MM.1S (cell line): ENCODE measurements around the gene CSNK1G3.

Experiments used
- DNase-seq: peaks from one replicate; pipeline ENCODE4 v3.0.0-alpha.2; 2015
- H2AFZ ChIP-seq: fragments of 300-600 bp; sonication (generic); 2 replicates; pipeline ENCODE4 v1.6.0; 2016; ENCODE audit warnings: antibody characterized with exemption, low read length
- H3F3A ChIP-seq: fragments of 300-600 bp; sonication (generic); 2 replicates; pipeline ENCODE4 v1.6.1; 2016; ENCODE audit warnings: mild to moderate bottlenecking, antibody characterized with exemption, low read length, moderate library complexity, mixed read lengths; ENCODE audit not compliant: insufficient read depth
- H3K27ac ChIP-seq: fragments of 300-600 bp; sonication (generic); 2 replicates; pipeline ENCODE4 v1.5.1; 2016; ENCODE audit warnings: mild to moderate bottlenecking, low read length
- H3K27me3 ChIP-seq: fragments of 300-600 bp; sonication (generic); replicated peaks from 2 replicates; pipeline ENCODE4 v1.6.0; 2016; ENCODE audit warnings: low read length; ENCODE audit not compliant: insufficient read depth
- H3K36me3 ChIP-seq: fragments of 300-600 bp; sonication (generic); replicated peaks from 2 replicates; pipeline ENCODE4 v1.6.1; 2016; ENCODE audit warnings: mild to moderate bottlenecking, low read length, mixed read lengths; ENCODE audit not compliant: insufficient read depth
- H3K4me1 ChIP-seq: fragments of 300-600 bp; sonication (generic); 2 replicates; pipeline ENCODE4 v1.6.1; 2016; ENCODE audit warnings: low read length, mixed read lengths
- H3K4me2 ChIP-seq: fragments of 300-600 bp; sonication (generic); 2 replicates; pipeline ENCODE4 v1.6.0; 2016; ENCODE audit warnings: low read depth, low read length
- H3K4me3 ChIP-seq: fragments of 300-600 bp; sonication (generic); 2 replicates; pipeline ENCODE4 v1.5.1; 2016; ENCODE audit warnings: low read length, mixed read lengths
- H3K79me2 ChIP-seq: fragments of 300-600 bp; sonication (generic); 2 replicates; pipeline ENCODE4 v1.6.1; 2016; ENCODE audit warnings: mixed run types, low read length, mixed read lengths
- H3K9ac ChIP-seq: fragments of 300-600 bp; sonication (generic); 2 replicates; pipeline ENCODE4 v1.6.1; 2016; ENCODE audit warnings: low read length, mixed read lengths
- H3K9me2 ChIP-seq: fragments of 300-600 bp; sonication (generic); replicated peaks from 2 replicates; pipeline ENCODE4 v1.6.1; 2016; ENCODE audit warnings: mild to moderate bottlenecking, low read length, mixed read lengths; ENCODE audit not compliant: insufficient read depth
- H3K9me3 ChIP-seq: fragments of 300-600 bp; sonication (generic); replicated peaks from 2 replicates; pipeline ENCODE4 v1.6.1; 2016; ENCODE audit warnings: mild to moderate bottlenecking, low read length, mixed read lengths; ENCODE audit not compliant: insufficient read depth
- H4K20me1 ChIP-seq: fragments of 300-600 bp; sonication (generic); 2 replicates; pipeline ENCODE4 v1.6.1; 2016; ENCODE audit warnings: mild to moderate bottlenecking, low read length, moderate library complexity, mixed read lengths; ENCODE audit not compliant: insufficient read depth
- CTCF ChIP-seq: fragments of 300-600 bp; sonication (generic); IDR thresholded peaks from 2 replicates; pipeline ENCODE4 v1.5.1; 2016; ENCODE audit warnings: antibody characterized with exemption, low read length, mixed read lengths
- EZH2 ChIP-seq: fragments of 300-600 bp; sonication (generic); optimal IDR thresholded peaks from 2 replicates; pipeline ENCODE3; 2017; ENCODE audit warnings: low read depth, mild to moderate bottlenecking, antibody characterized with exemption, low read length, mixed read lengths
- EZH2phosphoT487 ChIP-seq: fragments of 300-600 bp; sonication (generic); IDR thresholded peaks from 2 replicates; pipeline ENCODE4 v1.6.1; 2018; ENCODE audit warnings: antibody characterized with exemption, low read length

Gene CSNK1G3

GRCh38 chr5:123528878-123529277 is 16.9 kb downstream of the CSNK1G3 start:
- Histone ChIP-seq H3K4me1 (peaks cover 6% of the 10 kb centered on the region; the same call in 1 of the 2 replicates), H3K36me3 (no peaks in the 10 kb centered on the region), H4K20me1 (no peaks in the 10 kb centered on the region), H3K9ac (no peak overlapping the region), H3K9me2 (no peaks in the 10 kb centered on the region), H3K27me3 (no peaks in the 10 kb centered on the region), H3K4me2 (no peak overlapping the region), H2AFZ (no peak overlapping the region), H3K79me2 (peaks cover 31% of the 10 kb centered on the region), H3K27ac (no peak overlapping the region), H3K9me3 (no peaks in the 10 kb centered on the region), H3F3A (no peaks in the 10 kb centered on the region), H3K4me3 (no peak overlapping the region)
- TF ChIP-seq EZH2 (no peak), EZH2phosphoT487 (no peak), CTCF (no peak)
- DNase-seq, result no peak

GRCh38 chr5:123530728-123531127 is 18.8 kb downstream of the CSNK1G3 start:
- DNase-seq, result no peak
- Histone ChIP-seq H3K9ac (no peak overlapping the region), H3K79me2 (peaks cover 23% of the 10 kb centered on the region), H3K4me3 (no peak overlapping the region), H3K27me3 (no peaks in the 10 kb centered on the region), H3K4me1 (peaks cover 6% of the 10 kb centered on the region; the same call in 1 of the 2 replicates), H3K9me2 (no peaks in the 10 kb centered on the region), H2AFZ (no peak overlapping the region), H3F3A (no peaks in the 10 kb centered on the region), H3K9me3 (no peaks in the 10 kb centered on the region), H4K20me1 (no peaks in the 10 kb centered on the region), H3K4me2 (no peak overlapping the region), H3K27ac (no peak overlapping the region), H3K36me3 (no peaks in the 10 kb centered on the region)
- TF ChIP-seq CTCF, result no peak
- TF ChIP-seq EZH2phosphoT487, result no peak
- no peak for TF ChIP-seq EZH2

GRCh38 chr5:123535648-123536047 is 23.7 kb downstream of the CSNK1G3 start:
- H3K9me3 ChIP-seq, result no peaks in the 10 kb centered on the region
- H2AFZ ChIP-seq, result no peak overlapping the region
- no peaks in the 10 kb centered on the region for H3K4me1 ChIP-seq
- no peak overlapping the region for H3K9ac ChIP-seq
- H3K79me2 ChIP-seq, result peaks cover 12% of the 10 kb centered on the region
- H4K20me1 ChIP-seq, result no peaks in the 10 kb centered on the region
- no peaks in the 10 kb centered on the region for H3F3A ChIP-seq
- no peak overlapping the region for H3K4me3 ChIP-seq
- no peaks in the 10 kb centered on the region for H3K9me2 ChIP-seq
- no peak for TF ChIP-seq CTCF
- H3K36me3 ChIP-seq, result no peaks in the 10 kb centered on the region
- no peak overlapping the region for H3K4me2 ChIP-seq
- H3K27ac ChIP-seq, result no peak overlapping the region
- no peaks in the 10 kb centered on the region for H3K27me3 ChIP-seq
- DNase-seq, result no peak

- no peak for DNase-seq
- TF ChIP-seq EZH2 (no peak), EZH2phosphoT487 (no peak), CTCF (no peak)
- Histone ChIP-seq H3K79me2 (peaks cover 12% of the 10 kb centered on the region), H3K4me2 (no peak overlapping the region), H3F3A (no peaks in the 10 kb centered on the region), H3K27ac (no peak overlapping the region), H3K9me3 (no peaks in the 10 kb centered on the region), H3K9me2 (no peaks in the 10 kb centered on the region), H3K4me1 (no peaks in the 10 kb centered on the region), H3K4me3 (no peak overlapping the region), H2AFZ (no peak overlapping the region), H3K36me3 (no peaks in the 10 kb centered on the region), H3K27me3 (no peaks in the 10 kb centered on the region), H3K9ac (no peak overlapping the region), H4K20me1 (no peaks in the 10 kb centered on the region)
Measured at GRCh38 chr5:123537256-123537655, 25.3 kb downstream of the CSNK1G3 start.
